C4-2B (cell line): ENCODE measurements around the gene GRIN1.

Experiments used
- CTCF ChIP-seq: fragments of 450-650 bp; conservative IDR thresholded peaks from 2 replicates; pipeline ENCODE4 v1.5.1; 2017; ENCODE audit warnings: mild to moderate bottlenecking
- ZFX ChIP-seq: fragments of 450-650 bp; IDR thresholded peaks from 2 replicates; pipeline ENCODE4 v1.6.1; 2017

- TF ChIP-seq CTCF (no peak), ZFX (no peak)
Measured at GRCh38 chr9:137194388-137194787, 55.4 kb downstream of the GRIN1 start.
